ENCODE results near the gene RUFY3. TPM values are rescaled to one million over a fixed set of nuclear protein-coding genes. Genes with fewer than 3 reads are reported as not detected.

RUFY3 gene
- total and polyA plus RNA-seq, 9 of the 15 experiments (the other 6 are each of a cell fraction or from before 2014, with no cell fraction given): 4.2 to 31.1 (median 21.5) TPM

DNA sequence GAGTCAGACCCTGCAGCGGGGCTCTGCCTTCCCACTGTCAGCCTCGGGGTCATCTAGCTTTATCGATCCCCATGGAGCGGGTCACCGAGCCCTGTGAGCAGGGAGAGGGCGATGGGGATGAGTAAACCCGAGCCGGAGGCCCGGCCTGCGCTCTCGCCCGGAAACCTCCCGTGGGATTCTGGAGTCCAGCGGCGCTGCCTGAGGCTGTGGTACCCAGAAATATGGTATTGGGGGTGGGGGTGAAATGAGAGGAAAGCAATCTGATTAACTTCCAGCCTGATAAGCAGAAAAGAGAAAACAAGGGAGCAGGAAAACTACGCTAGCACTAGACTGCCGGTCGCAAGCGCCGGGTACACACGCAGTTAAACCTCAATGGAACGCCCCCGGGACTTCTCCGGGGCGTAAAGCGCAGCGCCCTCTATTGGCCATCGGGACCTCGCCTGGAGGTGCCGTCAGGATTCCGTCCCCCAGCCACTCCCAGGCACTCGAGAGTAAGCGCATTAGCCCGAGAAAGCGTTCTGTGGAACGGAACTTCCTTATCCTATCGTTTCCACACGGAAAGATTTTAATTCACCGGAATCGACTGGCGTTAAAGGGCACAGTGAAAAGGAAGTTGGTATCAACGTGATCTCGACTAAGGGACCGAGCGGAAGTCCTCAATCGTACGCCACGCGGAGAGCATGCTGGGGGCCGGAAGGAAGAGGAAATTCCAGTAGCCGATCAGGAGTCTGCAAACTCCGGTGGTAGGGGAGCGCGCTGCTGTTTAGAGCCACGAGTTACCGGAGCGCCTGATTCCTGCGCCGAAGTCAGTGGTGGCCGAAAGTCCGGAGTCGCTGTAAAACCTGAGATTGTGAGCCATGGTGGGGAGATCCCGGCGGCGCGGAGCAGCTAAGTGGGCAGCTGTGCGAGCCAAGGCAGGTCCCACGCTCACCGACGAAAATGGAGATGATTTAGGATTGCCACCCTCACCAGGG lies 33.7 kb upstream of the RUFY3 start, which contains the start of gene UTP3 (continued):
- TF ChIP-seq, protein P1, sequence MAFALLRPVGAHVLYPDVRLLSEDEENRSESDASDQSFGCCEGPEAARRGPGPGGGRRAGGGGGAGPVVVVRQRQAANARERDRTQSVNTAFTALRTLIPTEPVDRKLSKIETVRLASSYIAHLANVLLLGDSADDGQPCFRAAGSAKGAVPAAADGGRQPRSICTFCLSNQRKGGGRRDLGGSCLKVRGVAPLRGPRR (CRISPR knock-in tag; IDR thresholded peaks at IDR 0.05): no peak
- TF ChIP-seq, protein P2, sequence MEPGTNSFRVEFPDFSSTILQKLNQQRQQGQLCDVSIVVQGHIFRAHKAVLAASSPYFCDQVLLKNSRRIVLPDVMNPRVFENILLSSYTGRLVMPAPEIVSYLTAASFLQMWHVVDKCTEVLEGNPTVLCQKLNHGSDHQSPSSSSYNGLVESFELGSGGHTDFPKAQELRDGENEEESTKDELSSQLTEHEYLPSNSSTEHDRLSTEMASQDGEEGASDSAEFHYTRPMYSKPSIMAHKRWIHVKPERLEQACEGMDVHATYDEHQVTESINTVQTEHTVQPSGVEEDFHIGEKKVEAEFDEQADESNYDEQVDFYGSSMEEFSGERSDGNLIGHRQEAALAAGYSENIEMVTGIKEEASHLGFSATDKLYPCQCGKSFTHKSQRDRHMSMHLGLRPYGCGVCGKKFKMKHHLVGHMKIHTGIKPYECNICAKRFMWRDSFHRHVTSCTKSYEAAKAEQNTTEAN (CRISPR knock-in tag; IDR thresholded peaks at IDR 0.05): peak; percentile 63; the same call in 1 of the 2 replicates
- TF ChIP-seq, protein P3, sequence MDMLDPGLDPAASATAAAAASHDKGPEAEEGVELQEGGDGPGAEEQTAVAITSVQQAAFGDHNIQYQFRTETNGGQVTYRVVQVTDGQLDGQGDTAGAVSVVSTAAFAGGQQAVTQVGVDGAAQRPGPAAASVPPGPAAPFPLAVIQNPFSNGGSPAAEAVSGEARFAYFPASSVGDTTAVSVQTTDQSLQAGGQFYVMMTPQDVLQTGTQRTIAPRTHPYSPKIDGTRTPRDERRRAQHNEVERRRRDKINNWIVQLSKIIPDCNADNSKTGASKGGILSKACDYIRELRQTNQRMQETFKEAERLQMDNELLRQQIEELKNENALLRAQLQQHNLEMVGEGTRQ (CRISPR knock-in tag; IDR thresholded peaks at IDR 0.05): no peak
- TF ChIP-seq SOX6 (IDR thresholded peaks at IDR 0.05) (peak; percentile 88), KAT7 (CRISPR knock-in tag; IDR thresholded peaks at IDR 0.05; ENCODE audit: borderline replicate concordance) (peak; percentile 20; the same call in 1 of the 2 replicates), ZNF217 (CRISPR knock-in tag; IDR thresholded peaks at IDR 0.05) (no peak), BCOR (IDR thresholded peaks at IDR 0.05) (no peak; the same call in none of the 2 replicates), SMARCC2 (IDR thresholded peaks at IDR 0.05; ENCODE audit: low read depth) (peak; percentile 39; the same call in 1 of the 2 replicates), DACH1 (IDR thresholded peaks at IDR 0.05; ENCODE audit: partially characterized antibody) (peak; percentile 12), POLR3A (IDR thresholded peaks at IDR 0.05; ENCODE audit: borderline replicate concordance, extremely low read depth, insufficient read depth, insufficient read length) (no peak), DPF2 (IDR thresholded peaks at IDR 0.05) (peak; percentile 74), PTTG1 (tag; IDR thresholded peaks at IDR 0.05; ENCODE audit: low read depth) (no peak), MIER1 (IDR thresholded peaks at IDR 0.05; ENCODE audit: low read depth) (no peak), MYBL2 (IDR thresholded peaks at IDR 0.05; ENCODE audit: low read depth) (no peak), MYBL2 (CRISPR knock-in tag; IDR thresholded peaks at IDR 0.05; ENCODE audit: borderline replicate concordance) (no peak), ZNF766 (CRISPR knock-in tag; conservative IDR thresholded peaks at IDR 0.05) (0 out of 2 replicates have a peak, but pooled peaks have one; percentile 37), TBP (optimal IDR thresholded peaks at IDR 0.05; ENCODE audit: low read depth, low read length) (peak; percentile 73)
- TF ChIP-seq, protein P4, sequence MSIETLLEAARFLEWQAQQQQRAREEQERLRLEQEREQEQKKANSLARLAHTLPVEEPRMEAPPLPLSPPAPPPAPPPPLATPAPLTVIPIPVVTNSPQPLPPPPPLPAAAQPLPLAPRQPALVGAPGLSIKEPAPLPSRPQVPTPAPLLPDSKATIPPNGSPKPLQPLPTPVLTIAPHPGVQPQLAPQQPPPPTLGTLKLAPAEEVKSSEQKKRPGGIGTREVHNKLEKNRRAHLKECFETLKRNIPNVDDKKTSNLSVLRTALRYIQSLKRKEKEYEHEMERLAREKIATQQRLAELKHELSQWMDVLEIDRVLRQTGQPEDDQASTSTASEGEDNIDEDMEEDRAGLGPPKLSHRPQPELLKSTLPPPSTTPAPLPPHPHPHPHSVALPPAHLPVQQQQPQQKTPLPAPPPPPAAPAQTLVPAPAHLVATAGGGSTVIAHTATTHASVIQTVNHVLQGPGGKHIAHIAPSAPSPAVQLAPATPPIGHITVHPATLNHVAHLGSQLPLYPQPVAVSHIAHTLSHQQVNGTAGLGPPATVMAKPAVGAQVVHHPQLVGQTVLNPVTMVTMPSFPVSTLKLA (conservative IDR thresholded peaks at IDR 0.05): peak; percentile 90 to 94
- TF ChIP-seq, protein P5, sequence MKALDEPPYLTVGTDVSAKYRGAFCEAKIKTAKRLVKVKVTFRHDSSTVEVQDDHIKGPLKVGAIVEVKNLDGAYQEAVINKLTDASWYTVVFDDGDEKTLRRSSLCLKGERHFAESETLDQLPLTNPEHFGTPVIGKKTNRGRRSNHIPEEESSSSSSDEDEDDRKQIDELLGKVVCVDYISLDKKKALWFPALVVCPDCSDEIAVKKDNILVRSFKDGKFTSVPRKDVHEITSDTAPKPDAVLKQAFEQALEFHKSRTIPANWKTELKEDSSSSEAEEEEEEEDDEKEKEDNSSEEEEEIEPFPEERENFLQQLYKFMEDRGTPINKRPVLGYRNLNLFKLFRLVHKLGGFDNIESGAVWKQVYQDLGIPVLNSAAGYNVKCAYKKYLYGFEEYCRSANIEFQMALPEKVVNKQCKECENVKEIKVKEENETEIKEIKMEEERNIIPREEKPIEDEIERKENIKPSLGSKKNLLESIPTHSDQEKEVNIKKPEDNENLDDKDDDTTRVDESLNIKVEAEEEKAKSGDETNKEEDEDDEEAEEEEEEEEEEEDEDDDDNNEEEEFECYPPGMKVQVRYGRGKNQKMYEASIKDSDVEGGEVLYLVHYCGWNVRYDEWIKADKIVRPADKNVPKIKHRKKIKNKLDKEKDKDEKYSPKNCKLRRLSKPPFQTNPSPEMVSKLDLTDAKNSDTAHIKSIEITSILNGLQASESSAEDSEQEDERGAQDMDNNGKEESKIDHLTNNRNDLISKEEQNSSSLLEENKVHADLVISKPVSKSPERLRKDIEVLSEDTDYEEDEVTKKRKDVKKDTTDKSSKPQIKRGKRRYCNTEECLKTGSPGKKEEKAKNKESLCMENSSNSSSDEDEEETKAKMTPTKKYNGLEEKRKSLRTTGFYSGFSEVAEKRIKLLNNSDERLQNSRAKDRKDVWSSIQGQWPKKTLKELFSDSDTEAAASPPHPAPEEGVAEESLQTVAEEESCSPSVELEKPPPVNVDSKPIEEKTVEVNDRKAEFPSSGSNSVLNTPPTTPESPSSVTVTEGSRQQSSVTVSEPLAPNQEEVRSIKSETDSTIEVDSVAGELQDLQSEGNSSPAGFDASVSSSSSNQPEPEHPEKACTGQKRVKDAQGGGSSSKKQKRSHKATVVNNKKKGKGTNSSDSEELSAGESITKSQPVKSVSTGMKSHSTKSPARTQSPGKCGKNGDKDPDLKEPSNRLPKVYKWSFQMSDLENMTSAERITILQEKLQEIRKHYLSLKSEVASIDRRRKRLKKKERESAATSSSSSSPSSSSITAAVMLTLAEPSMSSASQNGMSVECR (CRISPR knock-in tag; IDR thresholded peaks at IDR 0.05): peak; percentile 86

Measured in K562 (cell line).